AG09319 (cell line): Measurements from ENCODE around the gene TPRA1.
"Not testable (repeated sequence)": the region's sequence is repeated elsewhere in the genome, so short reads cannot be mapped to it uniquely, and the experiment has no call there.

Experiments used
- DNase-seq: peaks from one replicate; pipeline ENCODE4 v3.0.0-alpha.2; 2010; ENCODE audit warnings: low read depth; ENCODE audit errors: extremely low read depth
- CTCF ChIP-seq: IDR thresholded peaks from 2 replicates; pipeline ENCODE4 v1.5.1; 2011; ENCODE audit warnings: low read depth, mild to moderate bottlenecking, inconsistent platforms, low read length, moderate library complexity

The TPRA1 gene

GRCh38 chr3:127535106-127535785, 55.3 kb downstream of the TPRA1 start:
- TF ChIP-seq CTCF, result no peak

DNA sequence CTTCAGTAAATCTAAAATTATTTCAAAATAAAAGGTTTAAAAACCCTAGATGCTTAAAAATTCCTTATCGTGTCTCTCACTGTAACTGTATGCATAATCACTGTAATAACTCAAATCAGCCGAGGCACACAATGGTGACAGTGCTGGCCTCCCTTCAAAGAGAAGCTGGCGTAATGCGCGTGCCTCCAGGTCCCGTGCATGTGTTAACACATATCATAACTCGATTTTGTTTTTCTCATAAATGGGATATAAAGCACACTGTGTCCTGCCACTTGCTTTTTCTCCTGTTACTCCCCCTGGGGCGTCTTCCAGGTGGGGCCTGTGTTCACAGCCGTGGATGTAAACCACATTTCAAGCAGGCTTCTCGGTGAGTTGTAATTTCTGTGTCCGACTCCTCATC, 56.0 kb downstream of the TPRA1 start:
- no peak for DNase-seq
- no peak for TF ChIP-seq CTCF

More at GRCh38 chr3:127535106-127535785, 55.3 kb downstream of the TPRA1 start:
- DNase-seq, result no peak

GRCh38 chr3:127534161-127534451, 56.4 kb downstream of the TPRA1 start:
- TF ChIP-seq CTCF, result no peak
- no peak for DNase-seq

DNA sequence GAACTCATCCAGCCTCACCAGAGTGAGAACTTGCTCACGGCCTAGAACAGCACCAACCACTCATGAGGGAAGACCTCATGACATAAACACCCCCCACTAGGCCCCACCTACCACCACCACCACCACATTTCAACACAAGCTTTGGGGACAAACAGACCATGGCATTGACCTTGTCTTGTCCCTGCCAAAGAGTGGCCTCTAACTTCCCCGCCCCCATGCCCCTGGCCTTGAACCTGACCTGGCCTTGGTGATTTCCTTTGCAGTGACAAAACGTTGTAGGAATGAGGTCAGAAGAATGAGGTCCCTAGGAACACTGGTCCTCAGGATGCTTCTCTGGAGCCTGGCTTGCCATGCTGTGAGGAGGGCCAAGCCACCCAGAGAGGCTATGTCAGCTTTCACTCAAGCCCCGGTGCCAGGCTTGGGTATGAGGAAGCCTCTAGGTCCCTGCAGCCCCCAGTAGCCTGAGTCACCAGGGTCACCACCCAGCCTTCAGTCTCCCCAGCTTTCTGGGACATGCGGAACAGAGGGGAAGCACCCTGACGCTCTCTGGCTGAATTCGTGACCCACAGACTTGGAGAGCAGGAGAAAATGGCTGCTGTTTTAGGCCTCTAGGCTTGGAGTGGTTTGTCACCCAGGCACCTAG, 57.9 kb downstream of the TPRA1 start:
- no peak for DNase-seq
- no peak for TF ChIP-seq CTCF

GRCh38 chr3:127531821-127532220, 58.7 kb downstream of the TPRA1 start:
- no peak for TF ChIP-seq CTCF
- no peak for DNase-seq

DNA sequence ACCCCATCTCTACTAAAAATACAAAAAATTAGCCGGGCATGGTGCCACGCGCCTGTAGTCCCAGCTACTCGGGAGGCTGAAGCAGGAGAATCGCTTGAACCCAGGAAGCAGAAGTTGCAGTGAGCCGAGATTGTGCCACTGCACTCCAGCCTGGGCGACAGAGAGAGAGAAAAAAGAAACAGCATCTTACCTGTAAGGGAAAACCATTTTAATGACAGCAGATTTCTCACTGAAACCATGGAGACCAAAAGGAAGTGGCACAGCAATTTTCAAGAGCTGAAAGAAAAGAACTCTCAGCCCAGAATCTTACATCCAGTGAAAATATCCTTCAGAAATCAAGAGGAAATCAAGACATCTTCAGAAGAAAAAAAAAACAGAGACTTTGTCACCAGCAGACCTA, 59.7 kb downstream of the TPRA1 start:
- DNase-seq, result not testable (repeated sequence)

DNA sequence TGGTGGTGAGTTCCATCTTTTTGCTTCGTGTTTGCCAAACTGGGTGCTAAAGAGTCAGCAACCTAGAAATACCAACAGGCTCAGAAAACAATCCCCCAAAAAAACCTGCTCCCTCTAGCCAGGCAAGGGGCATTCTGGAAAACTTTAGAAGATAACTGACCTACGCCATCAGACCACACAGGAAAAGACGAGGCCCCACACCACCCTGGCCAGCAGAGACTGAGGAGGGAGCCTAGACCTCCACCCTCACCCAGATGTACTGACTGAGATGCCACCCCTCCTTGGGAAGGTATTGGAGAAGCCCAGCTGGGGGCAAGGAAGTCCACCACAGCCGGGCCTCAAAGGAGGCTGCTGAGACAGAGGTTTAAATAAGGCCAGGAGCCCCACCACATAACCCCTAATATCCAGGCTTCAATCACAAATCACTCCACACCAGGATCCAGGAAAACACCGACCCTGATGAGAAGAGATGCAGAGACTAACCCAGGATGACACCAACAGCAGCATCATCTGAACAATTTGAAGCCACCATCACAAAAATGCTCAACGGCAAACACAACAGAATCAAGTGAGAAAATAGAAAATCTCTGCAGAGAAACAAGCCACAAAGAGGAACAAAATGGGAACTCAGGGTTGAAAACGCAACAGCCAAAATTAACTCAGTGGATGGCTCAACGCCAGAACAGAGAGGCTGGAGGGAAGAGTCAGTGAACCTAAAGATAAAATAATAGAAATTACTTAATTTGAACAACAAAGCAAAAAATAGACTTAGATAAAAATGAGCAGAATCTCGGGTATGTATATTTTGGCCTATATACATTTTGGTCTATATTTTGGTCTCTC, 61.0 kb downstream of the TPRA1 start:
- TF ChIP-seq CTCF, result no peak
- no peak for DNase-seq
